OCI-LY3 (cell line): ENCODE measurements around the gene SSBP4.

Experiments used
- EZH2phosphoT487 ChIP-seq: fragments of 200-600 bp; shearing (Covaris generic); IDR thresholded peaks from 2 replicates; pipeline ENCODE4 v1.6.1; 2018; ENCODE audit warnings: antibody characterized with exemption, mixed run types, low read depth
- TF ChIP-seq, protein P1 (sequence below): fragments of 200-600, 300-600 bp; sonication (generic); IDR thresholded peaks from 2 replicates; pipeline ENCODE4 v1.5.1; 2014; ENCODE audit warnings: antibody characterized with exemption, low read length, low read depth

DNA sequence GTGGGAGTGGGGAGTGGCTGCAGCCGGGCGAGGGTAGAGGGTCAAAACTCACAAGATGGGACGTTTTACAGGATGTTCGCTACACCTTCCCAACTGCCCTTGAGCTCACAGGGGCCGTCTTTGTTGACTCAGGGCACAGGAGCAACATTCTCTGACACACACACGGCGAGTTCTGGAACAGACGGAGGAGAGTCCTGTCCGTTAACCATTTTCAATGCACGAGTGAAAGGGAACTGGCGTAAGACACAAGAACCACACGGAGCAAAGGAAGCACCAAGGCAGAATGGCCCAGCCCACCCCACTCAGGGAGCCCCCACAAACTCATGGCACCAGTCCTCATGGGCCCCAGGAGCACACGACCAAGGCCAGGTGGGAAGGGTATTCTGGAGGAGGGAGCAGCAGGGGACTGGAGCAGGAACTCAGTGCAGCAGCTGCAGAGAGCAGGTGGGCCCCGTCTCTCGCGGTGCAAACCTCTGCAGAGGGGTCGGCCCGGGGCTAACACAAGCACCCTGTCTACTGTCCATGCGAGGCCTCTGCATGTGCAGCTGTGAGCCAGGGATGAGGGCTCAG, 56.6 kb downstream of the SSBP4 start:
- TF ChIP-seq, protein P1, sequence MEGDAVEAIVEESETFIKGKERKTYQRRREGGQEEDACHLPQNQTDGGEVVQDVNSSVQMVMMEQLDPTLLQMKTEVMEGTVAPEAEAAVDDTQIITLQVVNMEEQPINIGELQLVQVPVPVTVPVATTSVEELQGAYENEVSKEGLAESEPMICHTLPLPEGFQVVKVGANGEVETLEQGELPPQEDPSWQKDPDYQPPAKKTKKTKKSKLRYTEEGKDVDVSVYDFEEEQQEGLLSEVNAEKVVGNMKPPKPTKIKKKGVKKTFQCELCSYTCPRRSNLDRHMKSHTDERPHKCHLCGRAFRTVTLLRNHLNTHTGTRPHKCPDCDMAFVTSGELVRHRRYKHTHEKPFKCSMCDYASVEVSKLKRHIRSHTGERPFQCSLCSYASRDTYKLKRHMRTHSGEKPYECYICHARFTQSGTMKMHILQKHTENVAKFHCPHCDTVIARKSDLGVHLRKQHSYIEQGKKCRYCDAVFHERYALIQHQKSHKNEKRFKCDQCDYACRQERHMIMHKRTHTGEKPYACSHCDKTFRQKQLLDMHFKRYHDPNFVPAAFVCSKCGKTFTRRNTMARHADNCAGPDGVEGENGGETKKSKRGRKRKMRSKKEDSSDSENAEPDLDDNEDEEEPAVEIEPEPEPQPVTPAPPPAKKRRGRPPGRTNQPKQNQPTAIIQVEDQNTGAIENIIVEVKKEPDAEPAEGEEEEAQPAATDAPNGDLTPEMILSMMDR: no peak
- TF ChIP-seq EZH2phosphoT487: no peak
